Stimulated activated CD4-positive, alpha-beta T cell treated with anti-CD3 and anti-CD28 coated beads, Interleukin-1b, Interleukin-23, amount 100 ng/mL, for 4 hours (primary cell): ENCODE data around the gene ABCA1.

Experiments used
- DNase-seq, 2 donors: peaks; one replicate each; pipeline ENCODE4 v3.0.0-alpha.2; 2020; ENCODE audit warnings: low read depth in 2 of 2

Gene ABCA1

DNA sequence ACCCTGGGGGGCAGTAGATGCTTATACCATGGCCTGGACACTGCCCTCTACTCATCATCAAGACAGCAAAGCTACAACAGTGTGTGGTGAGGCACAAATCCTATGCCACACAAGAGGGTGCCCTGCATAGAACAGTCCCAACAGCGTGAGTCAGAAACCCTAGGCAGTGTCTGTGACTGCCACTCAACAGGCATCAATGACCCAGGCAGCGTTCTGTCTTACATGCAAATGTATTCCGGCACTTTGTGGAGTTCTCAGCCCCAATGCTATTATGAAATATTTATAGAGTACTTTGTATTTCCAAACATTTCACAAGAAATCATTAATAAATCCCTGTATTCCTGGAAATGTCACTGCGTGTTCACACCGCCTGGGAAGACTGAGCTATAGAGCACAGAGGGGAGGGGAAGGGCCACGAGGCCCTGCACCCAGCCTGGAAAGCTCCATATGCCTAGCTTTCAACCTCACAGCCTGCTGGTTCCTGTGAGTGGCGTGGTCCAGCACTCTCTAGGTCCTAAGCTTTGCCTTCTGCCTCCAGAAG lies 86.3 kb downstream of the ABCA1 start:
- DNase-seq = no peak

GRCh38 chr9:104838958-104839357 lies 89.0 kb downstream of the ABCA1 start:
- DNase-seq = no peak

GRCh38 chr9:104836767-104837166 lies 91.2 kb downstream of the ABCA1 start:
- no peak for DNase-seq

DNA sequence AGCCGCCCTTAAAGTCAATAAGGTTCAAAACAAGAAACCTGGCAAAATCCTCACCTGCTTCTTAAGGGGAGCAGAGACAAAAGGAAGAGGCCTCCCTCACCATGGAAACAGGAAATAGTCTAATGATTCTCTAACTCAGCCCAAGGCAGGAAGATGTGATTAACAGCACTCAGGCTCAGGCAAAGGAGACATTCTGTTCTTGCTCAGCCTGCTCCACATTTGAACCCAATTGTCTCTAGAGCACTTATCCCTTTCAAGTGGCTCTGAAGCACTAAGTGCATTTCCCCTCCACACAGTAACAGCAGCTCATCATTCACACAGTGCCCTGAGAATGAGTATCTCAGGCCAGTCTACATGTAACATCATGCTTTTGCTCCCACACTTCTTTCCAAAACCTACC lies 91.7 kb downstream of the ABCA1 start:
- no peak for DNase-seq

DNA sequence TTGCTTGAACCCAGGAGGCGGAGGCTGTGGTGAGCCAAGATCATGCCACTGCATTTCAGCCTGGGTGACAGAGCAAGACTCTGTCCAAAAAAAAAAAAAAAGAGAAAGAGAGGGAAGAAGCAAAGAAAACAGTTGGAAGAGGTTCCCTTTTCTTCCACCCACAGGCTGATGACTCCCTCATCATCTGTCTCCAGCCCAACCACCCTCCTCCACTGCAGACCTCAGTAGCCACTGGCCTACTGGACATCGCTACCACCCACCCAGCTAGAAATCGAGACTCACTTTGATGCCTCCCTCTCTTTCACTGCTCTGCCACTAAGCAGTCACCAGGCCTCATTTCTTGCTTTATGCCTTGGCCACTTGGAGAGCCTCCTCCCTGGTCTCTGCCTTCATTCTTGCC lies 92.8 kb downstream of the ABCA1 start:
- DNase-seq = no peak

- no peak for DNase-seq
Measured at GRCh38 chr9:104833696-104834095, 94.3 kb downstream of the ABCA1 start.

GRCh38 chr9:104831681-104832080 lies 96.3 kb downstream of the ABCA1 start:
- no peak for DNase-seq

DNA sequence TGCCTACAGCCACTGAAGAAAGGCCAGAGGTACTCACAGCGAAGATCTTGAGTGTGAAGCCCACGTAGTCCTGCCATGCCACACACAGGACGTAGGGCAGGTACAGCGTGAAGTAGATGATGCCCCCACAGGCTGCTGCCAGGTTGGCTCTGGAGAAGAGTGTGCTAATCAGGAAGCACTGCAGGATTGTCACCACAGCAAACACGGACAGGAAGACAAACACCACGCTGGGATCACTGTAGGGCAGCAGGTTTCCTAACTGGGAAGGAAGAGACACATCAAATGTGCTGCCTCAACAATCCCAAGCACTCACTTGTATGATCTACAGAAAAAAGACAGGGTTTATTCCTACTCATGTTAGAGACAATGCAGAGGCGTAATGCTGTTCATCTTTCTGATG lies 101.0 kb downstream of the ABCA1 start:
- DNase-seq = no peak

- DNase-seq = no peak
Measured at GRCh38 chr9:104826079-104826775, 101.7 kb downstream of the ABCA1 start.

- DNase-seq = no peak
Measured at GRCh38 chr9:104820336-104820735, 107.6 kb downstream of the ABCA1 start.

GRCh38 chr9:104819033-104819432 lies 108.9 kb downstream of the ABCA1 start:
- no peak for DNase-seq

DNA sequence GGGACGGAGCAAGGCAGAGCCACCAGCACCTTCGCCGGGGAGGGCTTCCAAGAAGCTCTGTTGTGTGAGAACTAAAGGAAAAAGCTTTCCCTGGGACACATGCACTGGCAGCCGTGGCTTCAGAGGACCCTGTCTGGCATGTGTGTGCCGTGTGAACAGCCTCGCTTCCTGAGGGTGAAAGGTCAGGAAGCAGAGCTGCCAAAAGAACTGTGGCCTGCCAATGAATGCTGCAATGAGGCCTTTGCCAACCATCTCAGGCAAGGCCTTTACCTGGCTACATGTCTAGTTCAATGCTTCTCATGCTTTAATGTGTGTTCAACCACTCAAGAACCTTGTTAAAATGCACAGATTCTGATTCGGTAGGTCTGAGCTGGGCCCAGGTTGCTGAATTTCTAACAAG lies 110.5 kb downstream of the ABCA1 start:
- no peak for DNase-seq

- no peak for DNase-seq
Measured at GRCh38 chr9:104815851-104816565, 111.9 kb downstream of the ABCA1 start.

GRCh38 chr9:104810421-104811339 lies 117.3 kb downstream of the ABCA1 start:
- DNase-seq = no peak

GRCh38 chr9:104808035-104808614 lies 119.8 kb downstream of the ABCA1 start:
- no peak for DNase-seq

GRCh38 chr9:104805441-104805840 lies 122.5 kb downstream of the ABCA1 start:
- DNase-seq = no peak

- no peak for DNase-seq
Measured at GRCh38 chr9:104802906-104803305, 125.0 kb downstream of the ABCA1 start.

DNA sequence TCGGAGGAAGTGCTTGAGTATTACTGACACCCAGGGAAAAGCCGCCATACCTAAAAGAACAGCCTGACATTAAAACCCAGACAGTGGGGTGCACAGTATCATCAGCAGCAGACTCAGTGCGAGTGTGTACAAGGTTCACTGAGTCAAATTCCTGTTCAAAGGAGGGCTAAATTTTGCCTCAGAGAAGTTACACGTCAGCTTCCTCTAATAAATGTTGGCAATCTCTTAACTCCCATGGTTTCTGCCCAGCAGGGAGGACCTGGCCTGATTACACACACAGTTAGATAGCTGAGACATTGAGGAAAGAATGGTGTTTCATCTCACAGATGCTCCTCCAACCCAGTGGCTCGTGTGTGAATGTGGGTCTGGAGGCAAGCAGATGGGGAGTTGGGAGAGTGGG lies 125.8 kb downstream of the ABCA1 start:
- no peak for DNase-seq

DNA sequence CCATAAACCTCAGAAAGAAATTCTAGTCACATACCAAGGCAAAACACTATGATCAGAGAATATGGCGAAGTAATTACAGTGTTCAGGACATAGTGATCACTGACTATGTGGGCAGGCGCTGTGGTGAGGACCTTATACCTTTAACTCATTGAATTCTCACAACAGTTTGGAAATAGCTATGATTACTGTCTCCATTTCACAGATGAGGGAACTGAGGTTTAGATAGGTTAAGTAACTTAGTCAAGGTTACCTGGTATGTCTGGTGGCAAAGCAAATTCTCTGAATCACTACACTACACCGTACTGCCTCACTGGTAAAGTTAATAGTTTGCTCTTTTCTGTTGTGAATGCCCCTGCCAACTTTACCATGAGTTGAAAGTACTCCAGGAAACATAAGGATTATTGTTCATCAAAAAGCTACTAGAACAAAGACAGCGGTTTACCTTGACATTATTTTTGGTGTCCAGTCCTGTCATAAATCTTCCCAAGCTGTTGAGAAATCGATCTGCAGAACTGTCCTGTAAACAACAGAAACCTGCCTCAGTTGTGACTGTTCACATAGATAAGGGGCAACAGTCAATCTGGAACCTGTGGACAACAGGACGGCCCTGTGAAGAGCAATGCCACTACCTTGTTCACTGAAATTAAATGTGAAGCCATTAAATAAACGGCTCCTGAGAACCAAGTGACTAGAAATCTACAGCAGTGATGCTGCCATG lies 127.7 kb downstream of the ABCA1 start:
- no peak for DNase-seq

- DNase-seq = no peak
Measured at GRCh38 chr9:104798209-104798995, 129.6 kb downstream of the ABCA1 start.
